Neural cell (in vitro differentiated cells): ENCODE measurements around the gene GSTA3. TPM values are rescaled to one million over a fixed set of nuclear protein-coding genes. Genes with fewer than 3 reads are reported as not detected.

Experiments used
- H2AFZ ChIP-seq: fragments of 200-600, 300-800 bp; sonication (generic), shearing (Covaris generic); 2 replicates; pipeline ENCODE4 v1.6.0; 2014; ENCODE audit warnings: low read depth, mild to moderate bottlenecking, antibody characterized with exemption, low read length, moderate library complexity
- H3F3A ChIP-seq: fragments of 200-600 bp; shearing (Covaris generic); 2 replicates; pipeline ENCODE4 v1.6.1; 2016; ENCODE audit warnings: mild to moderate bottlenecking, moderate library complexity, mixed read lengths, antibody characterized with exemption, low read length; ENCODE audit not compliant: insufficient read depth, poor library complexity, severe bottlenecking
- H3K27ac ChIP-seq: fragments of 200-600, 300-800 bp; sonication (generic), shearing (Covaris generic); 2 replicates; pipeline ENCODE4 v1.5.1; 2014; ENCODE audit warnings: mild to moderate bottlenecking, low read length, moderate library complexity
- H3K27me3 ChIP-seq: fragments of 300-800, 200-600 bp; sonication (generic), shearing (Covaris generic); 2 replicates; pipeline ENCODE4 v1.6.0; 2014; ENCODE audit warnings: mild to moderate bottlenecking, low read depth, low read length, moderate library complexity; ENCODE audit not compliant: insufficient read depth
- H3K36me3 ChIP-seq: fragments of 300-800, 200-600 bp; sonication (generic), shearing (Covaris generic); 2 replicates; pipeline ENCODE4 v1.5.1; 2014; ENCODE audit warnings: mild to moderate bottlenecking, antibody characterized with exemption, low read length, moderate library complexity; ENCODE audit not compliant: insufficient read depth
- H3K4me2 ChIP-seq: fragments of 300-800, 200-600 bp; sonication (generic), shearing (Covaris generic); 2 replicates; pipeline ENCODE4 v1.6.0; 2014; ENCODE audit warnings: mild to moderate bottlenecking, low read length
- H3K4me3 ChIP-seq: fragments of 300-800, 200-600 bp; sonication (generic), shearing (Covaris generic); 2 replicates; pipeline ENCODE4 v1.5.1; 2014; ENCODE audit warnings: mild to moderate bottlenecking, low read length, moderate library complexity
- H3K79me2 ChIP-seq: fragments of 200-600 bp; shearing (Covaris generic); replicated peaks from 2 replicates; pipeline ENCODE4 v1.6.0; 2014; ENCODE audit warnings: mild to moderate bottlenecking, low read length, moderate library complexity; ENCODE audit not compliant: insufficient read depth
- H3K9ac ChIP-seq: fragments of 300-800, 200-600 bp; sonication (generic), shearing (Covaris generic); 2 replicates; pipeline ENCODE4 v1.6.1; 2016; ENCODE audit warnings: mild to moderate bottlenecking, low read length, mixed read lengths
- H3K9me2 ChIP-seq: fragments of 200-600 bp; shearing (Covaris generic); 2 replicates; pipeline ENCODE4 v1.6.1; 2016; ENCODE audit warnings: mild to moderate bottlenecking, low read length, mixed read lengths; ENCODE audit not compliant: insufficient read depth
- H3K9me3 ChIP-seq: fragments of 200-600, 300-800 bp; sonication (generic), shearing (Covaris generic); 2 replicates; pipeline ENCODE4 v1.6.1; 2016; ENCODE audit warnings: mild to moderate bottlenecking, mixed run types, low read length, moderate library complexity, mixed read lengths
- H4K20me1 ChIP-seq: fragments of 200-600 bp; shearing (Covaris generic); 2 replicates; pipeline ENCODE4 v1.6.1; 2016; ENCODE audit warnings: mild to moderate bottlenecking, mixed run types; ENCODE audit not compliant: insufficient read depth
- CTCF ChIP-seq: fragments of 450-650 bp; IDR thresholded peaks from 2 replicates; pipeline ENCODE4 v1.5.1; 2014; ENCODE audit warnings: antibody characterized with exemption, mild to moderate bottlenecking, moderate library complexity; ENCODE audit not compliant: poor library complexity, severe bottlenecking
- EP300 ChIP-seq: fragments of 450-650 bp; conservative IDR thresholded peaks from 2 replicates; pipeline ENCODE4 v1.6.1; 2014; ENCODE audit warnings: antibody characterized with exemption, mild to moderate bottlenecking, moderate library complexity; ENCODE audit not compliant: poor library complexity, severe bottlenecking
- EZH2 ChIP-seq: fragments of 200-600, 300-800 bp; shearing (Covaris generic), sonication (generic); IDR thresholded peaks from 2 replicates; pipeline ENCODE4 v1.6.1; 2014; ENCODE audit warnings: antibody characterized with exemption, low read length, borderline replicate concordance, mild to moderate bottlenecking; ENCODE audit not compliant: insufficient read depth, poor library complexity, severe bottlenecking
- MXI1 ChIP-seq: fragments of 450-650 bp; conservative IDR thresholded peaks from 2 replicates; pipeline ENCODE4 v1.6.1; 2014; ENCODE audit warnings: antibody characterized with exemption, mild to moderate bottlenecking; ENCODE audit not compliant: poor library complexity, severe bottlenecking
- POLR2AphosphoS5 ChIP-seq: IDR thresholded peaks from 2 replicates; pipeline ENCODE4 v1.6.1; 2012
- RAD21 ChIP-seq: fragments of 450-650 bp; conservative IDR thresholded peaks from 2 replicates; pipeline ENCODE4 v1.6.1; 2014; ENCODE audit warnings: antibody characterized with exemption, mild to moderate bottlenecking, moderate library complexity
- REST ChIP-seq: IDR thresholded peaks from 2 replicates; pipeline ENCODE4 v1.6.1; 2012; ENCODE audit warnings: borderline replicate concordance
- SMC3 ChIP-seq: fragments of 450-650 bp; conservative IDR thresholded peaks from 2 replicates; pipeline ENCODE4 v1.6.1; 2014; ENCODE audit warnings: antibody characterized with exemption, mild to moderate bottlenecking, moderate library complexity; ENCODE audit not compliant: poor library complexity
- TAF1 ChIP-seq: IDR thresholded peaks from 2 replicates; pipeline ENCODE4 v1.6.1; 2012; ENCODE audit warnings: low read depth
- polyA plus RNA-seq: library from polyadenylated mRNA; depleted of rRNA; stranded (reverse); fragments of >200 nt; gene quantifications from 2 replicates; pipeline ENCODE4 v1.2.3, GENCODE V29; 2014

GSTA3 gene
- polyA plus RNA-seq, 1 donor from 2014 or later = not detected

DNA sequence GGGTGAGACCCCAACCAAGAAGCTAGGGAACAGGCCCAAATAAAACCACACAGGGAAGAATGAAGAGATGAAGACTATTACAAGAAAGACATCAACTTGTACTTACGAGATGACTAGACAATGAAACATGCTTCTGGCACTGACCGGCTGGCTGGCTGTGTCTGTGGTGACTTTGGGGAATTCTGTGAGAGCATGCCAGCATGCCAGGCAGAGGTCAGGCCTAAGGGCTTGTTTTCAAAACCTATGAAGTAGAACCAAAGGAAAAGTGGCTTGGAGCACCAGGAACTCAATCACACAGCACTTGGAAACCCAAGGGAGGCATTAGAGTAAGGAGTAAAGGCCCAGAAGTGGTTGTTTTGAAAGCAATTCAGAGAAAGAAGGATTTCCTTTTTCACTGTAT lies 28.4 kb upstream of the GSTA3 start:
- no peak overlapping the region for H3K27ac ChIP-seq
- no peak overlapping the region for H3K9ac ChIP-seq
- no peaks in the 10 kb centered on the region for H3F3A ChIP-seq
- H3K4me3 ChIP-seq = no peak overlapping the region
- TF ChIP-seq REST = no peak
- TF ChIP-seq EZH2 = no peak
- H4K20me1 ChIP-seq = no peaks in the 10 kb centered on the region
- no peaks in the 10 kb centered on the region for H3K79me2 ChIP-seq
- no peak overlapping the region for H3K4me2 ChIP-seq
- H3K36me3 ChIP-seq = no peaks in the 10 kb centered on the region
- no peaks in the 10 kb centered on the region for H3K9me3 ChIP-seq
- no peaks in the 10 kb centered on the region for H3K9me2 ChIP-seq
- no peaks in the 10 kb centered on the region for H3K27me3 ChIP-seq
- no peak overlapping the region for H2AFZ ChIP-seq

DNA sequence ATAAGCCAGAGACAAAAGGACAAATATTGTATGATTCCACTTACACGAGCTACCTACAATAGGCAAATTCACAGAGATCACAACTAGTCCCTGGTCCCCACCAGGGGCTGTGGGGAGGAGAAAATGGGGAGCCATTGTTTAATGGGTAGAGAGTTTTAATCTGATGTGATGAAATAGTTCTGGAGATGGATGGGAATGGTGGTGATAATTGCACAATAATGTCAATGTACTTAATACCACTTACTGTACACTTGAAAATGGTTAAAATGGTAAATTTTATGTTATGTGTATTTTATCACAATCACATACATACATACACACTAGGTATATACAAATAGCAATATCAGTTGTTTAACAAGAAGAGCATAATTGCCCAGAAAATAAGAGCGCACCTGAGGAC lies 24.3 kb upstream of the GSTA3 start:
- Histone ChIP-seq H3K79me2 (no peaks in the 10 kb centered on the region), H3F3A (no peaks in the 10 kb centered on the region), H4K20me1 (no peaks in the 10 kb centered on the region), H3K27me3 (no peaks in the 10 kb centered on the region), H2AFZ (no peak overlapping the region), H3K36me3 (no peaks in the 10 kb centered on the region), H3K9me2 (no peaks in the 10 kb centered on the region), H3K4me3 (no peak overlapping the region), H3K9me3 (no peaks in the 10 kb centered on the region), H3K4me2 (no peak overlapping the region), H3K27ac (no peak overlapping the region), H3K9ac (no peak overlapping the region)
- TF ChIP-seq CTCF (no peak), SMC3 (no peak), POLR2AphosphoS5 (no peak), TAF1 (no peak), RAD21 (no peak), EZH2 (no peak), REST (no peak), EP300 (no peak), MXI1 (no peak)
